Astrocyte of the spinal cord (primary cell): Measurements from ENCODE around the gene EVL.

ENCODE experiments used
- DNase-seq: peaks from one replicate; pipeline ENCODE4 v3.0.0; 2011; ENCODE audit warnings: low read depth, low spot score
- H3K4me3 ChIP-seq: 2 replicates; pipeline ENCODE4 v1.5.1; 2011; ENCODE audit warnings: low read depth, mild to moderate bottlenecking, low read length, moderate library complexity
- CTCF ChIP-seq: IDR thresholded peaks from 2 replicates; pipeline ENCODE4 v1.5.1; 2012; ENCODE audit warnings: low read depth, mild to moderate bottlenecking, low read length, inconsistent platforms
- in situ Hi-C: cut with HindIII; loops from 2 replicates; pipeline ENCODE4 v1.10.0; 2017; ENCODE audit warnings: low sequenced_read_pairs

The EVL gene

GRCh38 chr14:100191584-100192249 is 126.5 kb downstream of the EVL start:
- in situ Hi-C loops, result no loop called here
- no peak for TF ChIP-seq CTCF
- DNase-seq, result no peak
- H3K4me3 ChIP-seq, result no peak overlapping the region

GRCh38 chr14:100192250-100192671 is 127.0 kb downstream of the EVL start:
- no peak for TF ChIP-seq CTCF
- in situ Hi-C loops, result no loop called here
- no peak for DNase-seq
- peak overlapping the region; percentile 49 for H3K4me3 ChIP-seq

- in situ Hi-C loops, result no loop called here
- peak; percentile 83 for TF ChIP-seq CTCF
- DNase-seq, result peak; percentile 97
- peak overlapping the region; percentile 49 for H3K4me3 ChIP-seq
These were observed 127.6 kb downstream of the EVL start for GRCh38 chr14:100192672-100193416.
